ENCODE measurements around the gene DMBT1. TPM values are rescaled to one million over a fixed set of nuclear protein-coding genes. Genes with fewer than 3 reads are reported as not detected.
A peak's percentile ranks its signal among the peaks of the same experiment; 100 is the strongest.

DMBT1 gene
- total RNA-seq, 1 donor from 2014 or later = 0.13 TPM

DNA sequence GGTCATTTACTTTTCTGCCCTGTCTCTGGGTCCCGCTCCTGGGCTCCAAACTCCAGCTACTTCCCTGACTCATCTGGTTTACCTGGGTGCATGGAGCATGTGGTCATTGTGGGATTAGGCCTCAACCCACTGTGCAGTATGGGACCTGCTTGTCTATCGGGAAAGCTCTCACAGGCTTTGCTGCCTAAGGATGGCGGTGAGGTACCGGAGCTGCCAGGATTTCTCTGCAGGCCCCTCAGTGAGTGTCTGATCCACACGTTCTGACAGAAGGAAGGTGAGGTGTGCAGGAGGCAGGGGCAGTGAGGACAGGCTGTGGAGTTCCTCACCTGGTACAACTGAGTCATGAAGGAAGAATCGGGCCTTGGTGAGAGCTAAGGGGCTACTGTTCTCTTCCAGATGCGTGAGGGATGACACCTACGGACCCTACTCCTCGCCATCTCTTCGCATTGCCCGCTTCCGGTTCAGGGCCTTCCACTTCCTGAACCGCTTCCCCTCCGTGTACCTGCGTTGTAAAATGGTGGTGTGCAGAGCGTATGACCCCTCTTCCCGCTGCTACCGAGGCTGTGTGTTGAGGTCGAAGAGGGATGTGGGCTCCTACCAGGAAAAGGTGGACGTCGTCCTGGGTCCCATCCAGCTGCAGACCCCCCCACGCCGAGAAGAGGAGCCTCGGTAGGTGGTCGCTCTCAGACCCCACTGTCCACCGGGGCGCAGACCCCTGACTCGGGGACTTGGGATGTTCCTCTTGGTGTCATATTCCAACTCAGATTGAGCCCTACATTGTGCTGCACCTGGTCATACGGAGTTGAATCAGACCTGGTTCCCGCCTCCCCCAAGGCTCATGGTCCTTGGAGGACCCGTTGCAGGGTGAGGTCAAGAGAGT, 82.4 kb downstream of the DMBT1 start:
- DNase-seq (ENCODE audit: low read depth) = no peak
- TF ChIP-seq, protein P1, sequence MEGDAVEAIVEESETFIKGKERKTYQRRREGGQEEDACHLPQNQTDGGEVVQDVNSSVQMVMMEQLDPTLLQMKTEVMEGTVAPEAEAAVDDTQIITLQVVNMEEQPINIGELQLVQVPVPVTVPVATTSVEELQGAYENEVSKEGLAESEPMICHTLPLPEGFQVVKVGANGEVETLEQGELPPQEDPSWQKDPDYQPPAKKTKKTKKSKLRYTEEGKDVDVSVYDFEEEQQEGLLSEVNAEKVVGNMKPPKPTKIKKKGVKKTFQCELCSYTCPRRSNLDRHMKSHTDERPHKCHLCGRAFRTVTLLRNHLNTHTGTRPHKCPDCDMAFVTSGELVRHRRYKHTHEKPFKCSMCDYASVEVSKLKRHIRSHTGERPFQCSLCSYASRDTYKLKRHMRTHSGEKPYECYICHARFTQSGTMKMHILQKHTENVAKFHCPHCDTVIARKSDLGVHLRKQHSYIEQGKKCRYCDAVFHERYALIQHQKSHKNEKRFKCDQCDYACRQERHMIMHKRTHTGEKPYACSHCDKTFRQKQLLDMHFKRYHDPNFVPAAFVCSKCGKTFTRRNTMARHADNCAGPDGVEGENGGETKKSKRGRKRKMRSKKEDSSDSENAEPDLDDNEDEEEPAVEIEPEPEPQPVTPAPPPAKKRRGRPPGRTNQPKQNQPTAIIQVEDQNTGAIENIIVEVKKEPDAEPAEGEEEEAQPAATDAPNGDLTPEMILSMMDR (IDR thresholded peaks at IDR 0.05; ENCODE audit: insufficient read depth, low read length, poor library complexity, severe bottlenecking) = no peak

DNA sequence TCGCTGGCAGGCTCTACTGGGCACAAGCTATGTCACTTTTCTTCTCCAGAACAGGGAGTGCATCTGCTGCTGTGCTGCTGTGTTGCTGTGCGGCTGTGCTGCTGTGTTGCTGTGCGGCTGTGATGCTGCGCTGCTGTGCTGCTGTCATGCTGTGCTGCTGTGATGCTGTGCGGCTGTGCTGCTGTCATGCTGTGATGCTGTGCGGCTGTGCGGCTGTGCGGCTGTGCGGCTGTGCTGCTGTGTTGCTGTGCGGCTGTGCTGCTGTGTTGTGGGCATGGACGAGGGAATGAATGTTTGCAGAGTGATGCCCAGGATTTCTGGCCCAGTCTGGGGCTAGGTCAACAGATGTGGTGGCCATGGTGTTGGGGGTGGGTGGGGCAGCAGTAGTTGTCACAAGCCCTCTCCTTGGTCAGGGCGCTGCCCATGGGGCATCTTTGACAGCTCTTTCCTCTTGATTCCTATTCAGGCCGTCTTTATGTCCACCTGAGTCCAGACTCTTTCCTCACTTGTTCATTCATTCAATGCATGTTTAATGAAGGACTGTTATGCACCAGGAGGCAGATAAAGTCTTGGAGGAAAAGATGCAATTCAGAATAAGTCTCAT, 83.5 kb downstream of the DMBT1 start:
- H3K36me3 ChIP-seq (ENCODE audit: control insufficient read depth, insufficient read depth, low read length) = no peaks in the 10 kb centered on the region
- no peak for DNase-seq (ENCODE audit: low read depth)
- H3K27me3 ChIP-seq (ENCODE audit: control insufficient read depth, insufficient read depth, low read length) = no peaks in the 10 kb centered on the region
- TF ChIP-seq, protein P1 (IDR thresholded peaks at IDR 0.05; ENCODE audit: insufficient read depth, low read length, poor library complexity, severe bottlenecking) = no peak
- H3K4me3 ChIP-seq (ENCODE audit: low read depth, low read length) = no peak overlapping the region

More for the DNA sequence above, 82.4 kb downstream of the DMBT1 start:
- H3K36me3 ChIP-seq (ENCODE audit: control insufficient read depth, insufficient read depth, low read length) = no peaks in the 10 kb centered on the region
- H3K27me3 ChIP-seq (ENCODE audit: control insufficient read depth, insufficient read depth, low read length) = no peaks in the 10 kb centered on the region
- no peak overlapping the region for H3K4me3 ChIP-seq (ENCODE audit: low read depth, low read length)

DNA sequence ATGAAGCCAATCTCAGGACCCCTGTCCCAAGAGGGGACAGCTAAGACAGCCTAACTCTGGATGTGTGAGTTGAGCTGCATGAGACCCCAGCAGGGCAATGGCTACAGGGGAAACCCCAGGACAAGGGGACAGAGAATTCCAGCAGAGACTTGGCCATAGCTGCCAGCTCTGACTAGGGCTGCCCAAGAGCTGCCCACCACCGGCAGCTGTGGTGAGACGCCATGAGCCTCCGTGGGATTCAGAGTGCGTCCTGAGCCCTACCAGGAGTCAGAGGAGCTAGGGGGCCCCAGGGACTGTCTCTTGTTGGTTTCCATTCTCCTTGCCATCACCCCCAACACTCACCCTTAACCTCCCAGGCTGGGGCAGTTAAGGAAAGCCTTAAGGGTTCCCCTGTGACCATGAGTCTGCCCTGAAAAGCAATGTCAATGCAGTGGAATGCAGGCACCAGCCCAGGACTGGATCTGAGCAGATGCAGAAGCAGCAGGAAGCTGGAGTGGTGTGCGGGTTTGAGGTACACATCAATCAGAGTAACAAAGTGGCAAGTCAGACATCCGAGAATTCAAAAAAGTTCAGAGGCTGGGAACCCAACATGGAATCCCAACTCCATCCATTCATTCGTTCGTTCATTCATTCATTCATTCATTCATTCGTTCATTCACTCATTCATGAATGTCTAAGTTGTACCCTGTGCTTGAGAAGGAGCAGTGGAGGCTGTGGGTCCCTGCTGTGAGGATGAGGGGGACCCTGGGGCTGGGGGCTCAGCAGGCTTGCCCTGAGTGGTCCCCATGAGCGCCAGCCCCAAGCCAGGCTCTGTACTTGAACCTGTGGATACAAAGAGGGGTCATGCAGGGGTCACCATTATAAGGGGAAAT, 86.2 kb downstream of the DMBT1 start:
- DNase-seq (ENCODE audit: low read depth) = no peak
- TF ChIP-seq, protein P1 (IDR thresholded peaks at IDR 0.05; ENCODE audit: insufficient read depth, low read length, poor library complexity, severe bottlenecking) = no peak
- Histone ChIP-seq H3K36me3 (ENCODE audit: control insufficient read depth, insufficient read depth, low read length) (no peaks in the 10 kb centered on the region), H3K27me3 (ENCODE audit: control insufficient read depth, insufficient read depth, low read length) (no peaks in the 10 kb centered on the region), H3K4me3 (ENCODE audit: low read depth, low read length) (no peak overlapping the region)

DNA sequence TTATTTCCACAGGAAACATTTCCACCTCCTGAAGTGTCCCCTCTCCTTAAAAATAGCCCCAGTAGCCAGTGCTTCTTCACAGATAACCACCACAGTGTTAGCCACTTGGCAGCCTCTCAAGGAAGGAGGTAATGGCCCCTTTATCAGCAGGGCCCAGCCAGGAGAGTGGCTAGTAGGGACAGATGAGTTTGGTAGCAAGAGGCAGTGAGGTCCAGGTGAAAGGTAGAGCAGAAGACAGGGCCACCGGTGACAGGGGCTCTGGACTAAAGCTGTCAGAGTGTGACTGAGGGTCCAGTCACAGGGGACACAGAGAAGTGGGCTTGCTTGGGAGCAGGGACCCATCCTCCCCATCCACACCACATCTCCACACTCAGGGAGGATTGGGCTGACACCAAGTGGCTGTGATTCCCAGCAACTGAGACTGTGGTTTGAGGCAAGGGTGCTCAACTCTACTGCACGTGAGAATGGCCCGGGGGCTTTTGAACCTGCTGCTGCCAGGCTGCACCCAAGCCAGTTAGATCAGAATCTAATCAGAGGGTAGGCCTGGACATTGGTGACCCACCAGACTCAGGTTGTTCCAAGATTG, 86.9 kb downstream of the DMBT1 start:
- H3K27me3 ChIP-seq (ENCODE audit: control insufficient read depth, insufficient read depth, low read length) = peaks cover under 1% of the 10 kb centered on the region
- DNase-seq (ENCODE audit: low read depth) = no peak
- H3K36me3 ChIP-seq (ENCODE audit: control insufficient read depth, insufficient read depth, low read length) = no peaks in the 10 kb centered on the region
- TF ChIP-seq, protein P1 (IDR thresholded peaks at IDR 0.05; ENCODE audit: insufficient read depth, low read length, poor library complexity, severe bottlenecking) = no peak
- H3K4me3 ChIP-seq (ENCODE audit: low read depth, low read length) = no peak overlapping the region

DNA sequence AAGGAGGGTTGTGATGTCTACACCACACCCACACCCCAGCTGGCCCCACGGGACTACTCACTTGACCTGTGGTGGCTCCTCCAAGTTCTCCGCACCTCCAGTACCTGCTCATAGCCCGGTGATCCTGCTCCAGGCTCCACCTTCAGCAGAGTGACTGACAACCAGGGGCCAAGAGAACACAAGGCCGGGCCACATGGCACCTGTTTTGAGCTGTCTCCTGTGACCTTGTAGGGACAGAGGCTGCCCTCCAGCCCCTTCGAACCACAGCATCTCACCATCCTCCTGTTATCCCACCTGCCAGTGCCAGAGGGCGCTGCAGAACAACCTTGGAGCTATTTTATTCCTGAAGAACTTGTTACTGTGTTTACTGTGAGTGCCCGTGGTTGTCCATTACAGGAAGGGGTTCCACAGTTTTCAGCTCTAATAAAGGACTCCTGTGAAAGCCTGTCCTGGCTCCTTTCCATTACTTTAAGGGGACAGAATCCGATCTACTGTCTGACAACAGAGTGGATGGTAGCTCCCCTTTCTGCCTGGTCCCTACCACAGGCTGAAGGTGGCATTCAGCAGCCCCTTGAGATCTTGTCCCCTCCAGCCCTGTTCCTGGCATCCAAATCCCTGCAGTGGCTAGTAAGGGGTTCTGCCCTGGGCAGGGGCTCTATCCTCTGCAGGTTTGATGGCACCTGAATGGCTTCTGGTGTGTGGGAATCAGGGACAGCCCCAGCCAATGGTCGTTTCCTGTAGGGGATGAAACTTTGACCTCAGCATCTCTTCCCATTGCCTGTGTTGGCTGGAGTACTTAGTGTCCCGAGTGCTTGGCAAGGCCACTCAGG, 88.3 kb downstream of the DMBT1 start:
- H3K4me3 ChIP-seq (ENCODE audit: low read depth, low read length) = no peak overlapping the region
- H3K36me3 ChIP-seq (ENCODE audit: control insufficient read depth, insufficient read depth, low read length) = no peaks in the 10 kb centered on the region
- TF ChIP-seq, protein P1 (IDR thresholded peaks at IDR 0.05; ENCODE audit: insufficient read depth, low read length, poor library complexity, severe bottlenecking) = peak; percentile 64
- DNase-seq (ENCODE audit: low read depth) = no peak
- H3K27me3 ChIP-seq (ENCODE audit: control insufficient read depth, insufficient read depth, low read length) = peaks cover 4% of the 10 kb centered on the region
